ENCODE data around the gene THRB. TPM values are rescaled to one million over a fixed set of nuclear protein-coding genes. Genes with fewer than 3 reads are reported as not detected.

THRB gene
- total and polyA plus RNA-seq, 8 donors = 10.1 to 18.6 (median 15.1) TPM

GRCh38 chr3:24367664-24368264 lies 126.9 kb downstream of the THRB start:
- H3K4me1 ChIP-seq = peaks cover 0 to 13% of the 10 kb centered on the region in 2 donors
- no peak overlapping the region for H3K27ac ChIP-seq
- no peak for ATAC-seq
- DNase-seq = no peak
- H3K36me3 ChIP-seq = no peaks in the 10 kb centered on the region
- no peak overlapping the region for H3K4me3 ChIP-seq
- no peaks in the 10 kb centered on the region for H3K27me3 ChIP-seq
- H3K9me3 ChIP-seq = no peaks in the 10 kb centered on the region
- no peak for TF ChIP-seq CTCF (IDR thresholded peaks at IDR 0.05)
- intact Hi-C loops (cut with DNase I) = no loop called here

GRCh38 chr3:24367216-24367615 lies 127.4 kb downstream of the THRB start:
- H3K27ac ChIP-seq = no peak overlapping the region
- TF ChIP-seq CTCF (IDR thresholded peaks at IDR 0.05) = no peak
- intact Hi-C loops (cut with DNase I) = no loop called here

GRCh38 chr3:24365168-24365567 lies 129.5 kb downstream of the THRB start:
- no peaks in the 10 kb centered on the region for H3K9me3 ChIP-seq
- H3K36me3 ChIP-seq = no peaks in the 10 kb centered on the region
- peaks cover 0 to 13% of the 10 kb centered on the region in 2 donors for H3K4me1 ChIP-seq
- no peaks in the 10 kb centered on the region for H3K27me3 ChIP-seq
- no peak overlapping the region for H3K4me3 ChIP-seq
- intact Hi-C loops (cut with DNase I) = no loop called here
- no peak overlapping the region for H3K27ac ChIP-seq
- no peak for TF ChIP-seq CTCF (IDR thresholded peaks at IDR 0.05)
- ATAC-seq (peak; percentile 95), DNase-seq (peak in 2 of 4 donors; percentile 50 to 57)

More at GRCh38 chr3:24367216-24367615, 127.4 kb downstream of the THRB start:
- H3K36me3 ChIP-seq = no peaks in the 10 kb centered on the region
- H3K4me3 ChIP-seq = no peak overlapping the region
- ATAC-seq (no peak), DNase-seq (no peak)
- no peaks in the 10 kb centered on the region for H3K27me3 ChIP-seq
- H3K9me3 ChIP-seq = no peaks in the 10 kb centered on the region
- peaks cover 0 to 13% of the 10 kb centered on the region in 2 donors for H3K4me1 ChIP-seq

GRCh38 chr3:24364359-24364758 lies 130.3 kb downstream of the THRB start:
- no peak for TF ChIP-seq CTCF (IDR thresholded peaks at IDR 0.05)
- no peak for ATAC-seq
- intact Hi-C loops (cut with DNase I) = no loop called here

GRCh38 chr3:24363242-24363641 lies 131.4 kb downstream of the THRB start:
- no peaks in the 10 kb centered on the region for H3K9me3 ChIP-seq
- no peak overlapping the region for H3K4me3 ChIP-seq
- peak; percentile 80 for ATAC-seq
- TF ChIP-seq CTCF (IDR thresholded peaks at IDR 0.05) = no peak
- DNase-seq = no peak
- H3K27me3 ChIP-seq = no peaks in the 10 kb centered on the region
- no peak overlapping the region for H3K27ac ChIP-seq
- intact Hi-C loops (cut with DNase I) = no loop called here
- H3K4me1 ChIP-seq = peaks cover 0 to 13% of the 10 kb centered on the region in 2 donors
- no peaks in the 10 kb centered on the region for H3K36me3 ChIP-seq

More at GRCh38 chr3:24364359-24364758, 130.3 kb downstream of the THRB start:
- no peak overlapping the region for H3K4me3 ChIP-seq
- no peaks in the 10 kb centered on the region for H3K36me3 ChIP-seq
- no peak for DNase-seq
- H3K27ac ChIP-seq = no peak overlapping the region
- no peaks in the 10 kb centered on the region for H3K27me3 ChIP-seq
- H3K4me1 ChIP-seq = peaks cover 0 to 13% of the 10 kb centered on the region in 2 donors
- no peaks in the 10 kb centered on the region for H3K9me3 ChIP-seq

Data from left lung (tissue), 10 donors.